Keratinocyte (primary cell): ENCODE results near the gene PDE11A.

ENCODE experiments used
- EZH2 ChIP-seq: IDR thresholded peaks from one replicate; pipeline ENCODE4 v1.6.1; 2012; ENCODE audit warnings: inconsistent platforms, mild to moderate bottlenecking, low read length, moderate library complexity
- TF ChIP-seq, protein P1 (sequence below), 3 experiments: IDR thresholded peaks in 1 of 3; conservative IDR thresholded peaks in 1 of 3; optimal IDR thresholded peaks in 1 of 3; 2 replicates in 2 of 3; 3 replicates in 1 of 3; pipeline versions ENCODE3 to v1.5.1; 2011; ENCODE audit warnings: low read length in 3 of 3, mild to moderate bottlenecking in 3 of 3, moderate library complexity in 2 of 3, control low read depth in 1 of 3, inconsistent platforms in 1 of 3; ENCODE audit not compliant: insufficient read depth in 2 of 3; ENCODE audit errors: extremely low read depth in 1 of 3

DNA sequence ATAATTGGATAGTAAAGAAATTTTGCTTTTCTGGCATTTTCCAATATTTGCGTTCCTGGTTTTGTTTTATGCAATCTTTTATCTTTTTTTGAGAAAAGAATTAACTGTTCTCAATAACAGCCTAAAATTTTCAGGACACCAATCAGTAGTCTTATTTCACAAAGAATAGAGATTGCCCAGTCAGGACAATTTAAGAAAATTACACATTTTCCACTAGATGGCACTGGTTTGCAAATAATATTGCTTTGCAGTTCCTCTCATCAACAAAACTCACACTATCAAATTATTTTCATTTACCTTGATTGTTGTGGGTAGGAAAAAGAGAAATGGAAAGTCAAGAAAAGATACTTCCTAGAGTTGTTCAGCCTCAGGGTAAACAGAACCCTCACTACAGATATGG lies 37.2 kb upstream of the PDE11A start:
- TF ChIP-seq, protein P1, sequence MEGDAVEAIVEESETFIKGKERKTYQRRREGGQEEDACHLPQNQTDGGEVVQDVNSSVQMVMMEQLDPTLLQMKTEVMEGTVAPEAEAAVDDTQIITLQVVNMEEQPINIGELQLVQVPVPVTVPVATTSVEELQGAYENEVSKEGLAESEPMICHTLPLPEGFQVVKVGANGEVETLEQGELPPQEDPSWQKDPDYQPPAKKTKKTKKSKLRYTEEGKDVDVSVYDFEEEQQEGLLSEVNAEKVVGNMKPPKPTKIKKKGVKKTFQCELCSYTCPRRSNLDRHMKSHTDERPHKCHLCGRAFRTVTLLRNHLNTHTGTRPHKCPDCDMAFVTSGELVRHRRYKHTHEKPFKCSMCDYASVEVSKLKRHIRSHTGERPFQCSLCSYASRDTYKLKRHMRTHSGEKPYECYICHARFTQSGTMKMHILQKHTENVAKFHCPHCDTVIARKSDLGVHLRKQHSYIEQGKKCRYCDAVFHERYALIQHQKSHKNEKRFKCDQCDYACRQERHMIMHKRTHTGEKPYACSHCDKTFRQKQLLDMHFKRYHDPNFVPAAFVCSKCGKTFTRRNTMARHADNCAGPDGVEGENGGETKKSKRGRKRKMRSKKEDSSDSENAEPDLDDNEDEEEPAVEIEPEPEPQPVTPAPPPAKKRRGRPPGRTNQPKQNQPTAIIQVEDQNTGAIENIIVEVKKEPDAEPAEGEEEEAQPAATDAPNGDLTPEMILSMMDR (optimal IDR thresholded peaks at IDR 0.05 in 1 of 3, IDR thresholded peaks at IDR 0.05 in 1 of 3, conservative IDR thresholded peaks at IDR 0.05 in 1 of 3; ENCODE audit: extremely low read depth in 1 of 3, insufficient read depth in 2 of 3, low read length in 3 of 3) = peak in 2 of 3 experiments; percentile 39 to 48
- TF ChIP-seq EZH2 = no peak
